Left ventricle myocardium inferior (tissue), 1 donor: ENCODE data around the gene MTNR1B. TPM values are rescaled to one million over a fixed set of nuclear protein-coding genes. Genes with fewer than 3 reads are reported as not detected.

Experiments used
- DNase-seq: peaks from one replicate; pipeline ENCODE4 v3.0.0-alpha.2; 2020
- H3K27ac ChIP-seq: fragments of 200-600 bp; replicated peaks from 2 replicates; pipeline ENCODE4 v1.8.0; 2021
- H3K27me3 ChIP-seq: fragments of 200-600 bp; 2 replicates; pipeline ENCODE4 v1.8.0; 2021; ENCODE audit warnings: low read depth
- H3K36me3 ChIP-seq: fragments of 200-600 bp; 2 replicates; pipeline ENCODE4 v1.8.0; 2021
- H3K4me1 ChIP-seq: fragments of 200-600 bp; 2 replicates; pipeline ENCODE4 v1.8.0; 2021
- H3K4me3 ChIP-seq: fragments of 200-600 bp; 2 replicates; pipeline ENCODE4 v1.8.0; 2021; ENCODE audit warnings: mild to moderate bottlenecking, moderate library complexity
- H3K9me3 ChIP-seq: fragments of 200-600 bp; replicated peaks from 2 replicates; pipeline ENCODE4 v1.8.0; 2021
- CTCF ChIP-seq: fragments of 200-600 bp; IDR thresholded peaks from 2 replicates; pipeline ENCODE4 v1.8.0; 2021; ENCODE audit warnings: antibody characterized with exemption, mild to moderate bottlenecking, borderline replicate concordance
- intact Hi-C: fragments of 100-400 bp; cut with micrococcal nuclease; formaldehyde crosslinking; loops from one replicate; pipeline ENCODE4 v1.11.0; 2022
- total RNA-seq: library from RNA; stranded (reverse); fragmentation: NEBNext Ultra II Directional; extraction: Animal tissue kit (Norgen Biotek cat#: 25700); gene quantifications from one replicate; pipeline ENCODE4 v1.2.1, GENCODE V29; 2021
- donor health status: DM: no; HTN: yes; CAD: no; lungs with severe emphysema.

MTNR1B gene
- total RNA-seq, 1 donor from 2014 or later: not detected

GRCh38 chr11:93005239-93005638 is 35.8 kb downstream of the MTNR1B start:
- no peak overlapping the region for H3K4me3 ChIP-seq
- H3K9me3 ChIP-seq: peaks cover 9% of the 10 kb centered on the region
- intact Hi-C loops: no loop called here
- no peaks in the 10 kb centered on the region for H3K4me1 ChIP-seq
- no peak overlapping the region for H3K27ac ChIP-seq
- H3K27me3 ChIP-seq: no peaks in the 10 kb centered on the region
- H3K36me3 ChIP-seq: no peaks in the 10 kb centered on the region
- TF ChIP-seq CTCF: no peak
- no peak for DNase-seq

GRCh38 chr11:93013646-93014045 is 44.2 kb downstream of the MTNR1B start:
- Histone ChIP-seq H3K4me3 (no peak overlapping the region), H3K4me1 (no peaks in the 10 kb centered on the region), H3K36me3 (no peaks in the 10 kb centered on the region), H3K27ac (no peak overlapping the region), H3K27me3 (no peaks in the 10 kb centered on the region), H3K9me3 (peaks cover 11% of the 10 kb centered on the region)
- DNase-seq: no peak
- no peak for TF ChIP-seq CTCF
- intact Hi-C loops: no loop called here

- TF ChIP-seq CTCF: no peak
- DNase-seq: no peak
- Histone ChIP-seq H3K36me3 (no peaks in the 10 kb centered on the region), H3K27ac (no peak overlapping the region), H3K27me3 (no peaks in the 10 kb centered on the region), H3K9me3 (peaks cover 11% of the 10 kb centered on the region), H3K4me3 (no peak overlapping the region), H3K4me1 (no peaks in the 10 kb centered on the region)
- intact Hi-C loops: no loop called here
These were observed 47.1 kb downstream of the MTNR1B start for GRCh38 chr11:93016595-93016994.

GRCh38 chr11:93017821-93018690 is 48.6 kb downstream of the MTNR1B start:
- Histone ChIP-seq H3K27me3 (no peaks in the 10 kb centered on the region), H3K36me3 (no peaks in the 10 kb centered on the region), H3K9me3 (peaks cover 11% of the 10 kb centered on the region), H3K4me1 (no peaks in the 10 kb centered on the region), H3K4me3 (no peak overlapping the region), H3K27ac (no peak overlapping the region)
- intact Hi-C loops: no loop called here
- no peak for DNase-seq
- TF ChIP-seq CTCF: no peak

- Histone ChIP-seq H3K36me3 (no peaks in the 10 kb centered on the region), H3K27me3 (no peaks in the 10 kb centered on the region), H3K9me3 (peaks cover 11% of the 10 kb centered on the region), H3K4me3 (no peak overlapping the region), H3K27ac (no peak overlapping the region), H3K4me1 (no peaks in the 10 kb centered on the region)
- no peak for DNase-seq
- intact Hi-C loops: no loop called here
- TF ChIP-seq CTCF: no peak
These were observed 51.0 kb downstream of the MTNR1B start for GRCh38 chr11:93020248-93021046.
